Measurements from ENCODE around the gene PHPT1.
A peak's percentile ranks its signal among the peaks of the same experiment; 100 is the strongest.
"Not testable (repeated sequence)": the region's sequence is repeated elsewhere in the genome, so short reads cannot be mapped to it uniquely, and the experiment has no call there.

PHPT1 gene

DNA sequence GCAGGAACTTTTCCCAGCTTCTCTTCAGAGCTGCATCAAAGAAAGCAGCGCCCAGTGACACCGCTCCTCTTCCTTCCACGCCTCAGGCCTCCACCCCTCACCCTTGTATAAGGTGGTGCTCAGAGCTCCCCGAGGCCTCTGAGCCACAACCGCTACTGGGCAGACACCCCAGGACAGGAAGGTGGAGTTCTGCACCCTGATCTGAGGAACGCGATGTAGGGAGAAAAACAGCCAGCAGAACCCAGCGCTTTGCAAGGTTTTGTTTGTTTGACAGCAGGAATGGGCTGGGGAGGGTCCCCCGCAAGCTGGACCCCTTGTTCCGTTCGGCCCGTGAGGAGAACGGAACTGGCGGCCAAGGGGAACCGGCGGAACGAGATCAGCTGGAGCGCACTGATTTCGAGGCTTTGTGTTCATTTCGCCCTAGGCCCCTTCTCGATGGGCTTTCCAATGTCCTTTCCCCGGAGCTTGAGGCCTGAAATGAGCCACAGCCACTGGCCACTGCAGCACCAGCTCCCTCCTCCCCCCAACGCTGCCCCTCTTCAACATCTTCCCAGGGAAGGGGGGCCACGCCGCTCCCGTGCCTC, 12.8 kb downstream of the PHPT1 start:
- DNase-seq, result no peak

DNA sequence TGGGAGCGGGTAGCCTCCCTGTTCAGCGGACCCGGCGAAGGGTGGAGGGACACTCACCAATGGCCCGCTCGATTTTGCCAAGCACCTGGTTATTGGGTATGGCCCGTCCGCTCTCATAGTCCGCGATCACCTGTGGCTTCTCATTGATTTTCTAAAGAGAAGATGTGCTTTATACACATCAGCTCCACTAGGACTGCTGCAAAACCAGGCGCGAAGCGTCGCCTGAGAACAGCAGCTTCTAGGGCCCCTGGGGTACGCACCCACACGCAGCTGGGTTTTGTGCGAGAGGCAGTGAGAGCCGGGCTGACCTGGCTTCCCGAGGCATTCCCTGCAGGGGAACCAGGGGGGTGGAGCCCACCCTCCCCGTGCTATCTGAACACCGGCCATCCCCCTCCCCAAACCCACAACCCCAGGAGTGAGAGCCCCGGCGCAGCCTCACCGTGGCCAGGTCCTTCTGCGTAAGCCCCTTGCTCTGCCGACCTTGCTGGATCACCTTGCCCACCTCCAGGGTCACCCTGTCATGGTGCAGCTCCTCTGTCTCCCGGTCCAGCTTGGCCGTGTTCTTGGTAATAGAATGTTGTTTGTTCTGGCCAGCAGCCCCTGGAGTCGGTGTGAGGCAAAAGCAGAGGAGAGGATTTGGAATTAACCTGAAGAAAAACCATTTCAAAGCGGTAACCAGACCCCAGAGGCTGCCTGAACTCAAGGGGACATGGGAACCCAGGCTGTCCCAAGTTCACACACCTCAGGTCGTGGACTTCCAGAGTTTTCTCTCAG, 13.8 kb downstream of the PHPT1 start:
- DNase-seq, result no peak

DNA sequence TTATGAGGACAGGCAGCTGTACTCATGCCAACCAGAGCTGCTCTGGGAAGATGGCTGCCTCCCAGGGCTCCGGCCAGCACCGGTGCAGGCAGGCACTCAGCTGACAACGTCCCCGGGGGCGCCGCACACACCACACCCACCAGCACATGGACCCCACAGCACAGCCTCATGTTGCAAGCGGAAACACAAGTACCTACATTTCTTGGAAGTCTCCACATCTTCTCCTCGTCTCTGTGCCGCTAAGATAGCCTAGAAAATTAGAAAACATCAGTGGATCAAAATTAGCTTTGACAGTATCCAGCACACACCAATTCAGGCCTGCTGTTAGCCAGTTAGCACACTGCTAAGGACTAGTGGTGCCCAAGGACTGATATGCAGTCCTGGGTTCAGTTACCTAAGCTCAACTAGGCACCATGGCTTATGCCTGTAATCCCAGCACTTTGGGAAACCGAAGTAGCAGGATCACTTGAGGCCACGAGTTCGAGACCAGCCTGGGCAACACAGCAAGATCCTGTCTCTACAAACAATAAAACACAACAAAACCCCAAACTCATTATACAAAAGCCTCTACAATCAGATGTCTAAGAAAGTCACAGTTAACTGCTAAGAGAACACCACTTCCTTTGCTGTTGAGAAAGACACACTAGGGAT, 14.5 kb downstream of the PHPT1 start:
- no peak for DNase-seq

DNA sequence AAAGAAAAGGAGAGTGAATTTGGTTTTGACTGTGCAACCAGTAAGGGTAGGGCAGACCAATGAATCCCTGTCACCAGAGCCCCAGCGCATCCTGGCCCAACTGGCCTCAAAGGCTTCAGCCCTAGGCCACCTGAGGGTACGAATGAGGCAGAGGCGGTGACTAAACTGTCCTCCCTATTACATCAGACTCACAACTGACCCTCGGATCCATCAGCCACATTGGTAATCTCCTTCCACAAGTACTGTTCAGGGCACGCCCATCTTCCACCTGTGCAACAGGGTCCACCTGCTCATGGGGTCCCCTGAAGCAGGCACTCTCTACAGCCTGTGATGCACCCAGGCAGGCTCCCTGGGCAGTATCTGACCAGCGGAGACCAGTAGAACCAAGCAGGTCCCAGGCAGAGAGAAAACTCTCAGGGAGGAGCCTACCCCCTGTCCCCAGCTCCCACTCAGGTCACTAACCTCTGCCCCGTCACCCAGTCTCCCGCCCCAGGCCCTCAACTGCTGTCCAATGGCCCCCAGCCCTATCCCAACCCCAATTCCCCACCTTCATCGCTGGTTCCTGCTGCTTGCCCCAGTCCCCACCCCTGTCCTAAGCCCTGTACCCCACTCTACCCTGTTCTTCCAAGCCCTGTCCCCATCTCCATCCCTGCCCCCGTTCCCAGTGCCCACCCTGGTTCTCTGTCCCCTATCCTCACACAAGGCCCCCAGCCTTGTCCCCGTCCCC, 16.0 kb downstream of the PHPT1 start:
- no peak for DNase-seq

DNA sequence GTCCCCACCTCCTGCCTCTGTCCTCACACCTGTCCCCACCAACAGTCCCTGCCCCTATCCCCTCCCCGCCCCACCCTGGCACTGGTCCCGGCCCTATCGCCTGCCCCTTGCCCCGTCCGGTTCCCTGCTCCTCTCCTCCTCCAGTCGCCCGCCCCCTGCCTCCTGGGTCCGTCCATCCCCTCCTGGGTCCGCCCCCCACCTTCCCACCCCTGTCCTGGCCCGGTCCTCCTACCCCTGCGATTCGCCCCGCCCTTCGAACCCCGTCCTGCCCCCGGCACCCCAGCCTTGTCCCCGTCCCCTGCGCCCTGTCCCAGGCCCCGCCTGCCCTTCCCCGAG, 16.5 kb downstream of the PHPT1 start:
- no peak for DNase-seq

DNA sequence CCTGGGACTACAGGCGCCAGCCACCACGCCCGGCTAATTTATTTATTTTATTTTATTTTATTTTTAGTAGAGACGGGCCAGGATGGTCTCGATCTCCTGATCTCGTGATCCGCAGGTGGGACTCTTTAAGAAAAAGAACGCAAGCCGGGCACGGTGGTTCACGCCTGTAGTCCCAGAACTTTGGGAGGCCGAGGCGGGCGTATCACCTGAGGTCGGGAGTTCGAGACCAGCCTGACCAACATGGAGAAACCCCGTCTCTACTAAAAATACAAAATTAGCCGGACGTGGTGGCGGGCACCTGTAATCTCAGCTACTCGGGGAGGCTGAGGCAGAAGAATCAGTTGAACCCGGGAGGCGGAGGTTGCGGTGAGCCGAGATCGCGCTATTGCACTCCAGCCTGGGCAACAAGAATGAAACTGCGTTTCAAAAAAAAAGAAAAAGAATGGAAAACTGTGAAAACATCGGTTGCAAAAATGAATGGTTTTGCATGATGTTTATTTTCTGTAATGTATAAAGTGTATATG, 17.8 kb downstream of the PHPT1 start:
- DNase-seq, result not testable (repeated sequence)

DNA sequence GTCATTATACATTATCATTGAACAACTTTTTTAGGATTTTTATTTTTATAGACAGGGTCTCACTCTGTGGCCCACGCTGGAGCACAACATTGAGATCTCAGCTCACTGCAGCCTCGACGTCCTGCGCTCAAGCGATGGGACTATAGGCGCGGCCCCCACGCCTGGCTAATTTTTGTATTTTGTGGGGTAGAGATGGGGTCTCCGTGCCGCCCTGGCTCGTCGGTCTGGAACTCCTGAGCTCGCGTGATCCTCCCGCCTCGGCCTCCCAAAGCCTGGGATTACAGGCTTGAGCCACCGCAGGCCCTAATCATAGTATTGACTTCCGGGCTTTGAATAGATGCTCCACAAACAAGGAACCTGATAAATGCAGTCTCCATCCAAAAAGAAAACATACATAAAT, 18.3 kb downstream of the PHPT1 start:
- no peak for DNase-seq

DNA sequence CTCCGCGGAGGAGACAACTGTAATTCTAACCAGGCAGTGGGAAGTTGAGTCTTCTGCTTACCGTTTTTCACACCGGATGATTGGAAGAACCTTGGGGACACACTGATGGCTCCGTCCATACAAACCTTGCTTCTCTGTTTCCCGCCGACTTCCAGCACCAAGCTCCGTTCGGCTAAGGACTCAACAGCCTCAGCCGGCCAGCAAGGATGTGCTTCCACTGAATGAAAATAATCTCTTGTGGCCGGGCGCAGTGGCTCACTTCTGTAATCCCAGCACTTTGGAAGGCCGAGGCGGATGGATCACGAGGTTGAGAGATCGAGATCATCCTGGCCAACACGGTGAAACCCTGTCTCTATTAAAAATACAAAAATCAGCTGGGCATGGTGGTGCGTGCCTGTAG, 18.7 kb downstream of the PHPT1 start:
- no peak for DNase-seq

DNA sequence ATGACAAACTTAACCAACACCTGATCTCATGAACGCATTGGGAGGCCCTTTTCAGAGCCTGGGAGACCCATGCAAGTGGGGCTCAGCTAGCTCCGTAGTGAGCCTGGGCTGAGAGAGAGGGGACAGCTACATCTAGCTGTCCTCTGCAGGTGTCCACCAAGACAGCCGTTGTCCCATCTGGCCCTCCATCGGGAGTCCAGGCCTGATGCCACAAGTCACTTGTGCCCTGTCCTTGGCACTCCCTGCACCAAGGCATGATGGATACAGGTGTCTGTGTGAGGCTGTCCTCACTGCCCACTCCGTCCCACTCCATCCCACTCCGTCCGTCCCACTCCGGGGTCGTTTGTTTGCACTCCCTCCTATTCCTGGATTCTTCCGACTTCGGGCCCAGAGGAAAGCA, 19.4 kb downstream of the PHPT1 start:
- DNase-seq, result no peak

DNA sequence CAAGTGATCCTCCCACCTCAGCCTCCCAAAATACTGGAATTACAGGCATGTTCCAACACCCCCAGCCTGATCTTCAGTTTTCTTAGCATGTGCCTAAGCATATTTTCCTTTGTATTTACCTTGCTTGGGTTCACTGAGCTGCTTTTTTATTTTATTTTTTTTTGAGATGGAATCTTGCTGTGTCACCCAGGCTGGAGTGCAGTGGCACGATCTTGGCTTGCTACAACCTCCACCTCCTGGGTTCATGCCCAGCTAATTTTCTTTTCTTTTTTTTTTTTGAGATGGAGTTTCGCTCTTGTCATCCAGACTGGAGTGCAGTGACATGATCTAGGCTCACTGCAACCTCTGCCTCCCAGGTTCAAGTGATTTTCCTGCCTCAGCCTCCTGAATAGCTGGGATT, 20.4 kb downstream of the PHPT1 start:
- not testable (repeated sequence) for DNase-seq

DNA sequence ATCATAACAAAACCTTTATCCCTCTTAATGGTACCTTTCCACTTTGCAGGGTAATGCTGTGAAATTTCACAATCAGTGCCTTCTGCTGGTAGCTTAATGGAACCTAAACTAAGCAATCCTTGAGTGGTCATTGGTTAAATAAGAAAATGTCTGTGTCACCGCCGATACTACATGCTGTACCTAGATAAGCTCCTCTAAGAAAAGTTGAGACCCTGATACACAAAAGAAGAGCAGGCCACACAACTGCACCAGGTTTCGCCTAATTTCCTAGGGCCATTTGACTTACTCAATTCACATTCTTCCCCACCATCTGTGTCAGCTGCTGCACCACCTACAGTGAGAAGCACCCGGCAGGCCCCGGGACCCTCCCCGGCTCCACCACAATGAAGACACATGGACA, 25.9 kb downstream of the PHPT1 start:
- no peak for DNase-seq

DNA sequence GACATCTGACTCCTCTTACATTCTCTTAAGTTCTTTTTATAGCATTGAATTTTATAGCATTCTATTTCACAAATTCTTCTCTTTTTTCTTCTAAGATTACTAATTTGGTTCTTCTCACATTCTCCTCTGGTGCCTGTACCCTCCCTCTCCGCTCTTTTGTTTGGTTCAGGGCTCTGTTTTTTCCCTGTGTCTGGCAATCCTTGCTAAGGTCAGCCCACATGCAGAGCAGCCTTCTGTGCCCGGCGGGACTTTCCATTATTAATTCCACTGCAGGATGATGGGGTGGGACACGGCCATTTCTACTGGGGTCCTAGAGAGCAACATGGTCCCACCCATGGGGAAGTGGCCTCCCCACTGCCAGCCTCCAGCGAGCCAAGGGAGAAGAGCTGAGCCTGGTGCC, 27.3 kb downstream of the PHPT1 start:
- DNase-seq, result no peak

DNA sequence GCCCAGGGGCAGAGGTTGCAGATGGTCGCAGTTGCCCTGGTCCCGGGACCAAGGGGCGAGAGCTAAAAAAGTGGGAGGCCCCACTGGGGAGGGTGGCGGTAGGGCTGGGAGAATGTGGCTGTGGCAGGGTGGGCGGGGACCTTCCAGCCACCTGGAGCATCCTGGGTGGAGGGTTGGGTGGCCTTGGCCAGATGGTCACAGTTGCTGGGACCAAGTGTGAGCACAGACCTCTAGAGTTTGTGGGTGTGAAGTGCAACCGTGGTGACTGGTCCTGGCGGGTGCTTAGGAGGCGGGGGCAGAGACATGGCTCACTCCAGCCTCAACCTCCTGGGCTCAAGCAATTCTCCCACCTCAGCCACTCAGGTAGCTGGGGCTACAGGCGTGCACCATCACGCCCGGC, 31.4 kb downstream of the PHPT1 start:
- no peak for DNase-seq

DNA sequence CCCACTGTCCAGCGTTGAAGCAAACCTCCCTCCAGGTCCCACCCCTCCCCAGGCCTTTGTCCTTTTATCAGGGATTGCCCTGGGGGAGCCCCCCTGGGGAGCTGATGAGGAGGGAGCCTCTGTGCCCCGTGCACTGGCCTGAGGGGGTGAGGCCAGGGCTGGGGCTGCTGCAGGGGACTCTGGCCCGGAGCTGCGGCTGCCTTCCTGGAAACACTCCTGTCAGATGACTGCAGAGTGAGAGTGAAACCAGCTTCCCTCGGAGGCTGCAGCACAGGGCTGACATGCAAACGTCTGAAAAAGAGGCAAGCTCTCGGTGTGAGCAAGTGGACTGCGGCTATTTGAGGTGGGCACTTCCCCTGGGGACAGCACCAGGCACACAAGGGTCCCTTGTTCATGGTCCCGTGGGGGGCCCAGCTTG, 32.5 kb downstream of the PHPT1 start:
- no peak for DNase-seq

DNA sequence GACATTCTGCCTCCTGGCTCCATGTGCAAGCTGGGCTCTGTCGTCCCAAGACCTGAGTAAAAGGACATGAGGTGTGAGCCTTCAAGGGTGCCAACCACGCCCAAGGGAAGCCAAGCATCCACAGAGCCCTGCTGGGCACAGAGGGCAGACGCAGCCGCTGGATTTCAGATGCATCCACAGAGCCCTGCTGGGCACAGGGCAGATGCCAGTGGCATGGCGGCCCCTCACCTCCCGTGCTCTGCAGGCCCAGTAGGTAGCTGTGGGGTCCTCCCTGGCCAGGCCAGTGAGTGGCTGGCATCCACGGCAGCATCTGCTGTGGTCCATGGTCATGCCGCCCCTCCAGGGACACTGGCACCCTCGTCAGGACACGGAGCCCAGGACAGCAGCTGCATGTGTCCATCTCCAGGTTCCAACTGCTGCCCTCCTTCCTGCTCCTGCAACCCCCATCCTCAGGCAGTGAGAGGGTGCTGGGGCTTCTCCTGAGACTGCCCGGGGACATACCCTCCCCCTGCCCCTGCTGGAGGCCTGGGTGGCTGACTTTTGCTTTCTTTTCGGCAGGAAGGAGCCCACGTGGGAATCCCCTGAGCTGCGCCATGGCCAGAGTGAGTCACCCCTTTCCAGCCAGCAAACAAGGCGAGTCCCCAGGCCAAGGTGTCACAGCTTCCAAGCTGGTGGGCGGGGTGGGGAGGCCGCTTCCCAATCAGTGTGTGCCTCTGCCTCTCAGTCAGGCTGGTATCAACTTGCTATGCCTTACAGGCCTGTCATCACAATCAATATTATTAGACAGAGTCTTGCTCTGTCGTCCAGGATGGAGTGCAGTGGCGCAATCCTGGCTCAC, 33.1 kb downstream of the PHPT1 start:
- no peak for DNase-seq

DNA sequence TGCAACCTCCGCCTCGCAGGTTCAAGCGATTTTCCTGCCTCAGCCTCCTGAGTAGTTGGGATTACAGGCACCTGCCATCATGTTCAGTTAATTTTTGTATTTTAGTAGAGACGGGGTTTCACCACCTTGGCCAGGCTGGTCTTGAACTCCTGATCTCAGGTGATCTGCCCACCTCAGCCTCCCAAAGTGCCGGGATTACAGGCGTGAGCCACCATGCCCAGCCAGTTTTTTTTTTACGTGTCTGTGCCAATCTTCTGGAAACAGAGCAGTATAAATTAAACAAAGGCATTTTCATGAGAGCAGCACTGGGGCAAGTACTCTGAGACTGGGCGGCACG, 33.7 kb downstream of the PHPT1 start:
- DNase-seq, result not testable (repeated sequence)

DNA sequence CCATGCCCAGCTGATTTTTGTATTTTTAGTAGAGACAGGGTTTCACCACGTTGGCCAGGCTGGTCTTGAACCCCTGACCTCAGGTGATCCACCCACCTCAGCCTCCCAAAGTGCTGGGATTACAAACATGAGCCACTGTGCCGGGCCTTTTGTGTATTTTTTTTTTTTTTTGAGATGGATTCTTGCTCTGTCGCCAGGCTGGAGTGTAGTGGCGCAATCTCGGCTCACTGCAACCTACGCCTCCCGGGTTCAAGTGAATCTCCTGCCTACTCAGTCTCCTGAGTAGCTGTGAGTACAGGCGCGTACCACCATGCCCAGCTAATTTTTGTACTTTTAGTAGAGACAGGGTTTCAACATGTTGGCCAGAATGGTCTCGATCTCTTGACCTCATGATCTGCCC, 34.5 kb downstream of the PHPT1 start:
- not testable (repeated sequence) for DNase-seq

DNA sequence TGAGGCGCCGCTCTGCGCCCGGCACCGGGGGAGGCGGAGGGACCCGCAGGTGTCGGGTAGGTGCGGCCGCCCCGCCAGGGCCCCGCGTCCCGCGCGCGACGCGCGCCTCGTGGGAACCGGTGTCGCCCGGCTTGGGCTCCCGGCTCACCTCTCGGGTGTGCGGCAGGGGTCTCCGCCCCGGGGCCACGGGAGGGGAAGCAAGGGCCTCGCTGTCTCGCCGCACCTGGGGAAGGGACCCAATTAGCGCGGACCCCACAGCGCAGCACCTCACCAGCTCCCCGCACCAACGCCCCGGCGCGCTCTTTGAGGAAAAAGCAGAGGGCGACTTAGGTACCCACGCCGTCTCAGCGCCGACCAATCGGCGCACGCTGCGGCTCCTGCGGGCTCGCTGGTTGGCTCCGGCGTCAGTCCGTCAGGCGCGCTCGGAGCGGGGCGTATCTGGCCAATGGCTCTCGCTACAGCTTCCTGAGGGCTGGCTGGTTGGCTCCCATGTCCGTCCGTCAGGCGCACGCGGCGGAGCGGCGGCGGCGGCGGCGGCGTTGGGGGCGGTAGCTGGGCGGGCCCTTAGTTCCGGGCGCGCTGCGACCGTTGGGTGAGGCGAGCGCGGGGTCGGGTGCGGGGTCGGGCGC, 36.9 kb downstream of the PHPT1 start, which contains the start of gene TRAF2:
TSS of gene TRAF2 (plus strand) at position 567 of the 629 bp plus-strand sequence. CDS start 12,225 bp downstream, outside the sequence.
- peak; percentile 35 for DNase-seq

DNA sequence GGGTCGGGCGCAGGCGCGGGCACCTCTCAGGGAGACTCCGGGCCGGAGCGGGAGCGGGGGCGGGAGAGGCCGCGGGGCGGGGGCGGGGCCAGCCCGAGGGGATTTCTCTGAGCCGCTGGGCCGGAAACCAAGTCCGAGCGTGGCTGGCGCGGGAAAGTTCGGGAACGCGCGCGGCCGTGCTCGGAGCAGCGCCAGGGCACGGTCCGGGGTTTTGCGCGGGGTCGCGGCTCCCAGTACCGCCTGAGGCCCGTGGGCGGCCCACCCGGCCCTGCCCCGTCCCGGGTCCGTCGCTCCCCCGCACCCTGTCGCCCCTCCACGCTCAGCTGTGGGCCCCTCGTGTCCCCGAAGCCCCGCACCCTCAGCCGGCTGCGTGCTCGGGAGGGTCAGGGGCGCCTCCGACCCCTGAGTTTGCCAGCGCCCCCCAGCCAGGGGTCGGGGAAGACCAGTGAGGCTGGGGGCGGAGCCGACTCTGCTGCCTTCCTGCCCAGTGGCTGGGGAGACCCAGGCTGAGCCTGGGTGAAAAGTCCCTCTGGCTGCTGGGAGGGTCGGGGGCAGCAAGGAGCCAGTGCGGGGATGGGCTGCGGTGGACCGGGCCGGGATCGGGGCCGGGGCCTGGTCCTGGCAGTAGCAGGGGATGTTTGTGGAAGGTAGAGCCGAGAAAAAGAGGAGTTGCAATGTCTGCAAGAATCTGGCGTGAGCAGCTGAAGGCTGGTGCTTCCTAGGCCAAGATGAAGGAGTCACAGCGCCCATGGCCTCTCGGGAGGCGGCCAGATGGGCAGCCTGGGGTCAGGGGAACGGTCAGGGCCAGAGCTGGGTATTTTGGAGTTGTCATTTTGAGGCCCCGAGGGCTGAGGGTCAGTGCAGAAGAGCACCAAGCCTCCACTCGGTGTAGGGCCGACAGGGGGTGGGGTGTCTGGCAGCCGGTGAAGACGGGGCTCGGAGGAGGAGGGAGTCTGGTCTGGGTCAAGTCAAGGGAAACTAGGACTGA, 37.7 kb downstream of the PHPT1 start:
- DNase-seq, result no peak

DNA sequence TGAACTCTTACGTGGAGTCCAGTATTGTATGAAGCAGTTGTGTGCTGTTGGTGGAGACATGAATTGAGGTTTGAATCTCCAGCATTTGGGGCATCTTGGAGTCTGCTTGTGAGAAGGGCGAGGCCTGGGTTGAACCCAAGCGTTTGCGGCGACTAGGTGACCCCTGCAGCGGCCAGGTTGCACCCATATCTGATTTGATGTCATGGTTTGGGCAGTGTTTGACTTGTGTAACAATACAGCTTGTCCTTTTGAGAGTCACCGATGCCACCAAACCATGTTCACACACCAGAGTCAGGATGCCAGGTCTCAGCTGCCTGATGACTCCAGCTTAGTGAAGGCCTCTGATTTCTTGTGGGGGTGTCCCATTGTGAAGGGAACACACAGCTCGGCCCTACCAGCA, 39.2 kb downstream of the PHPT1 start:
- no peak for DNase-seq

DNA sequence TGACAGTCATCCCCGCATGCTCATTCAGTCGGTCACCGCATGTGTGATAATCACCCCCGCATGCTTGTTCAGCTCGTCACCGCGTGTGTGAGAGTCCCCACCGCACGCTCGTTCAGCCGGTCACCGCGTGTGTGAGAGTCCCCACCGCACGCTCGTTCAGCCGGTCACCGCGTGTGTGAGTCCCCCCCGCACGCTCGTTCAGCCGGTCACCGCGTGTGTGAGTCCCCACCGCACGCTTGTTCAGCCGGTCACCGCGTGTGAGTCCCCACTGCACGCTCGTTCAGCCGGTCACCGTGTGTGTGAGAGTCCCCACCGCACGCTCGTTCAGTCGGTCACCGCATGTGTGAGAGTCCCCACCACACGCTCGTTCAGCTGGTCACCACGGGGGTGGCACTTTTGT, 40.6 kb downstream of the PHPT1 start:
- no peak for DNase-seq
